NCI-H345 treated with DMSO at 0.1 percent for 48 hours (cell line): ENCODE measurements around the gene KLHDC8B.

Experiments
- DNase-seq: peaks from one replicate; lab custom pipeline; 2025; ENCODE audit not compliant: unreplicated experiment; lab: John Stamatoyannopoulos, UW

KLHDC8B gene

GRCh38 chr3:49158103-49158709 is 13.2 kb upstream of the KLHDC8B start:
- DNase-seq = no peak

GRCh38 chr3:49158792-49159191 is 12.6 kb upstream of the KLHDC8B start:
- no peak for DNase-seq

- no peak for DNase-seq
Observed at GRCh38 chr3:49161197-49161596, 10.2 kb upstream of the KLHDC8B start.

- DNase-seq = no peak
Observed at GRCh38 chr3:49161808-49162530, 9.4 kb upstream of the KLHDC8B start.

GRCh38 chr3:49162751-49163419 is 8.5 kb upstream of the KLHDC8B start:
- DNase-seq = no peak

- no peak for DNase-seq
Observed at GRCh38 chr3:49163609-49164008, 7.8 kb upstream of the KLHDC8B start.

- DNase-seq = no peak
Observed at GRCh38 chr3:49164983-49165720, 6.2 kb upstream of the KLHDC8B start.

GRCh38 chr3:49165771-49166751 is 5.3 kb upstream of the KLHDC8B start, which contains the start of gene CCDC71:
TSS of gene CCDC71 (minus strand) at chr3:49166331. CDS start at chr3:49164208, 2,123 bp downstream.
- DNase-seq = peak; percentile 28

GRCh38 chr3:49166752-49167556 is 4.4 kb upstream of the KLHDC8B start:
- no peak for DNase-seq

- no peak for DNase-seq
Observed at GRCh38 chr3:49170744-49171118, 667 bp upstream of the KLHDC8B start.

GRCh38 chr3:49171775-49172500 is 540 bp downstream of the KLHDC8B start:
- DNase-seq = no peak

GRCh38 chr3:49172551-49173041 is 1.2 kb downstream of the KLHDC8B start:
- no peak for DNase-seq

- peak; percentile 31 for DNase-seq
Observed at GRCh38 chr3:49173116-49173791, 1.9 kb downstream of the KLHDC8B start.

GRCh38 chr3:49173792-49174170 is 2.4 kb downstream of the KLHDC8B start:
- no peak for DNase-seq

GRCh38 chr3:49174397-49174985 is 3.1 kb downstream of the KLHDC8B start:
- DNase-seq = no peak

GRCh38 chr3:49175530-49175929 is 4.1 kb downstream of the KLHDC8B start:
- no peak for DNase-seq

- no peak for DNase-seq
Observed at GRCh38 chr3:49177073-49177472, 5.7 kb downstream of the KLHDC8B start.

- DNase-seq = no peak
Observed at GRCh38 chr3:49180116-49180515, 8.7 kb downstream of the KLHDC8B start.
